ENCODE results near the gene OGFOD1.

OGFOD1 gene

DNA sequence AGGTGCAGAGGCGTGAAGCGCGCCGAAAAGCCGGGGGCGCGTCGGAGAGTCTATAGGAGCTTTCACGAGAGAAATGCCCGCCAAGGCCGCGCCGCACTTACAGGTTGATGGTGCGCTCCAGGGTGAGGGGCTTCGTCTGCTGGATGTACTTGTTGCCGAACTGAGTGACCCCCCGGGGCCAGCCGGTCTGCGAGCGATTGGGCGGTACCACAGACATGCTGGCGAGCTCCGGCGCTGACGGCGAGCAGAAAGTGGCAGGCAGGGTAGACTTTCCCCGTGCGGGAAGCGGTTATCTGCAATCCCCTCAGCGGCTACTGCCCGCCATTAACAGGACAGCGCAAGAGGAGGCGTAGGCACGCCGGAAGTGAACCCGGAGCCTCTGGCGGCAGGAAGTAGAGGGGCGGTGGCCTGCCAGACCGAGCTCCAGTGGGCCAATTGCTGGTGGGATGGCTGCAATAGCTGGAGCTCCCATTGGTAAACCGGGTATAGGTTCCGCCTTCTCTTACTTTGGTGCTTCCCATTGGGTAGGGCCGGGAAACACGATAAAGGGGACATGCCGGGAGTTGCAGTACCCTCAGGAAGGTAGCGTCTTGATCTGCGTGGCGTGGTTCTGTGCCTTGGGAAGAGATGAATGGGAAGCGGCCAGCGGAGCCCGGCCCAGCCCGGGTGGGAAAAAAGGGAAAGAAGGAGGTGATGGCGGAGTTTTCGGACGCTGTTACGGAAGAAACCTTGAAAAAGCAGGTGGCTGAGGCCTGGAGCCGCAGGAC, at the start of gene OGFOD1, which contains the start of gene NUDT21:
Gene OGFOD1, plus strand, starts transcription at position 569 of the 767 bp plus-strand sequence. Its CDS starts 59 bp downstream, at position 628.
Gene NUDT21, minus strand, starts transcription at position 347 of the 767 bp plus-strand sequence. Its CDS starts 130 bp downstream, at position 217.
- peak; percentile 94 for DNase-seq

DNA sequence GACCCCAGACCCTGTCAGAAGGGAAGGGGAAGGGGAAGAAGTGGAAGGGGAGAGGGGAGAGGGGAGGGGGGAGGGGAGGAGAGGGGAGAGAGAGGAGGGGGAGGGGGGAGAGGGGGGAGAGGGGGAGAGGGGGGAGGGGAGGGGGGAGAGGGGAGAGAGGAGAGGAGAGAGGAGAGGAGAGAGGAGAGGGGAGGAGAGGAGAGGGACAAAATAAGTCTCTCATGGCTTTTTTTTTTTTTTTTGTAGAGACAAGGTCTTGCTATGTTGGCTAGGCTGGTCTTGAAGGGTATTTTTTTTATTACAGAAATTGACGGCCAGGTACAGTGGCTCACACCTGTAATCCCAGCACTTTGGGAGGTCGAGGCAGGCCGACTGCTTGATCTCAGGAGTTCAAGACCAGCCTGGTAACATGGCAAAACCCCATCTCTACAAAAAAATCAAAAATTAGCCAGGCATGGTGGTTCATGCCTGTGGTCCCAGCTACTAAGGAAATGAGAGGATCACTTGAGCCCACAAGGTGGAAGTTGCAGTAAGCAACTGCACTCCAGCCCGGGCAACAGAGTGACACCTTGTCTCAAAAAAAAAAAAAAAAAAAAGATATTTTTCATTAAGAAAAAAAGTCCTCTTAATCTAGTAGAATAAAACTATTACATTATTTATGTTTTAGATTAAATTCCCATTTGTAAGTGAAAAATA, 45.2 kb upstream of the OGFOD1 start:
- no peak for DNase-seq

DNA sequence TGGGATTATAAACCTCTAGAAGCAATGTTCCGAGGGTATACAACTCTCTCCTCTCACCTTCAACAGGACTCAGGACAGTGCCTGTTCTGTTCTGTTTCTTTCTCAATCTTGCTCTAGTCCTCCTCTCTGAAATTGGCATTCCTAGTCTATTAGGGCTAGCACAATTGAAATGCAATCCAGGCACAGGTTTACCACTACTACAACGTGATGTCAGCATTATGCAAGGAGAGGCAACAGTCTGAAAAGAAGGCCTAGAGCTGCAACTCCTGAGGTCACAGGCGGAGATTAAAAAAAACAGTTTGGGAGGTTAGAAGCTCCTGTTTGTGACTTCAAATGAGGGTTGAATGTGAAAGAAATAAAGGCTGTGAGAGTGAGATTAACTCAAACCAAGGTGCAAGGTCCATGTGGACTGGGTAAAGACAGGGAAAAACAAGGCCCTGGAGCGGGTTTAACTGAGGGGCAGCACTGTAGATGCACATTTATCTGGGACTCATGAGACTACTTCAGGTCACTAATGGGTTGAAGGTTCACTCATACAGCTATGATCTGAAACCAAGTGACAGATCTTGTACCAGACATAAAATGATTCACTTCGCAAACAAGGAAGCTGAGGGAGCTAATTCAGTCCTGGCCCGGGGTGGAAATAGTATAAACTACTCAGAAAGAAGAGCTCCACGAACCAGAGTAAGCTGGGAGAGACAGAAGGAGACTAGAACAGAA, 42.8 kb upstream of the OGFOD1 start:
- no peak for DNase-seq

DNA sequence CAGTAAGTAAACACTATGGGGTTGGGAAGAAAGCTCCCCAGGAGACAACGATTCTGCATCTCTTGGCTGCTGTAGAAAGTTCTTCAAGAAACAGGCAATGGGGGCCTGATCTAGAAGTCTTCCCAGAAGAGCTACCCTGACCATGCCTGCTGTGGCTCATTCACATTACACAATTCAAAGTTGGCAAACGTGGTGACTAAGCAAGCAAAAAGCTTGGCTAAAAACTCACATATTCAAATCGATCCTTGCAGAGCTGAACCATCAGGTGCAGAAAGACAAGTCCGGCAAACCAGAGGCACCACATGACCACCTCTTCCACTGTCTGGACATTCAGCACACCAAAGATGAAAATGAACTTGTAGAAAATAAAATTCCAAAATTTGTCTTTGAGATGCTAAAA, 42.2 kb upstream of the OGFOD1 start:
- no peak for DNase-seq

DNA sequence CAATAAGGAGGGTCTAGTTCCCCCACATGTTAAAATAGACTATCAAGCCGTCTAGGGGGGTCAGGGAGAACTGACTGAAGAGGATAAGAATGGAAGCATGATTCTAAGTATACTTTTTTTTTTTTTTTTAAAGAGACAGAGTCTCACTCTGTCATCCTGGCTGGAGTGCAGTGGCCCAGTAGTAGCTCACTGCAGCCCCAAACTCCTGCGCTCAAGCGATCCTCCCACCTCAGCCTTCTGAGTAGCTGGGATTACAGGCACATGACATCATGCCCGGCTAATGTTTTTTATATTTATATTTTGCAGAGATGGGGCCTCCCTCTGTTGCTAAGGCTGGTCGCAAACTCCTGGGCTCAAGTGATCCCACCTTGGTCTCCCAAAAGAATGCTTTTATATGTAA, 40.2 kb upstream of the OGFOD1 start:
- no peak for DNase-seq

DNA sequence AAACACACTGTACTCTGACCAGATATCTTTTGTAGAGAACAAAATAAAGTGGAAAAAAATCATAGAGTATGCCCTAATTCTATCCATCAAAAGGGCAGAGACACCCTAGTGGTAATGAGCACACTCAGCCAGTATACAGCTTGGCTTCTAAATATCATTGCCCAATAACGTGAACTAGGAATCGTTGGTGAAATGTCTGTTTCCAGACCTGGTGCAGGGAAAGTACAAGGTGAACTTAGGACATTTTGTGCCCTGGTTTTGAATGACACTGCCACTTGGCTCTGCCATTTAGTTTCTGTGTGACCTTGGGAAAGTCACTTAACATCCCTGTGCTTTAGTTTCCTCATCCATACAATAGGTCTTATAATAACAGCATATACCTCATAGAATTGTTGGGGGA, 39.7 kb upstream of the OGFOD1 start:
- DNase-seq = no peak

DNA sequence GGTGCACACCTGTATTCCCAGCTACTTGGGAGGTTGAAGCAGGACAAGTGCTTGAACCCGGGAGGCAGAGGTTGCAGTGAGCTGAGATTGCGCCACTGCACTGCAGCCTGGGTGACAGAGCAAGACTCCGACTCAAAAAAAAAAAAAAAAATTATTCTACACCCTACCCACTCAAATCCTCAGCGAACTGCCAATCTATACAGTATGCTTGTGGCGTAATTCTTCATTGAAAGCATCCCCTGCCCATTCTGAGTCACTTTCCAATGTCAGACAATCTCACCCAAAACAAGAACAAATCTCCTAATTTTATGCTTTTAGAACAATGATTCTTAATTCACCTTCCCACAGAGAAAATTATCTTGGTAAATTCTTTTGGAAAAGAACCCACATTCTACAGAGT, 38.0 kb upstream of the OGFOD1 start:
- no peak for DNase-seq

DNA sequence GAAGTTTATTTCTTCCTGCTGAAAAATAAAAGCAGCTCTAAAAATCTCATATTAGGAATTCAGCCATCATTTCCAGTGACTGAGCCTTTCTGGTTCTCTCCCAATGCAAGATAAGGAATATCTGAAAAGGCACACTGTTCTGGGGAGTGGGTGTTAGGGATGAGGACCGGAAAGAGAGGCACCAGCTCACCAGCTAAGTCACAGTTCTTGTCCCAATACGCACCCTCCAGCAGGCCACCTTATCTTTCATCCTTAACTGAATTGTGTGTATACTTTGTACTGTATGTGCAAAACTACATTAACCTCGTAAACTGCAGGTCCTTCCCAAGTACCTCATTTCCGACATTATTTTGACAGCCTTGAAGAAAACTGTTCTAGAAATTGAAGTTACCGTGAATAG, 37.0 kb upstream of the OGFOD1 start:
- DNase-seq = no peak

DNA sequence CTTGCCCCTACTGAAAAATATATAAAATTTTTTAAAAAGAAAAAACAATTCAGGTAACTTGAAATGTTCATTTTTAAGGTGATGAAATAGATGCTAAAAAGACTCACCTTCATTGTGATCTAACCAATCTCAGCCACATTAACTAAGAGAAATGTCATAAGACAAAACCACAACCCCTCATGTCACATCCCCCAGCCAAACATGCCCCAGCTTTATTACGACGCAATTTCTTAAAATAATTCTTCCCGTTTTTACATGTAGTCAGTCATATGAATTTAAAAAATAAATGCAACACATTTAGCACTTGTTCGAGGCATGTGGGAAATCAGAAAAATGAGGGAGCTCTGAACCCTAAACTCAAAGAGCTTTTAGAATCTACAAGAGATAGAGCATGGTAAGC, 35.5 kb upstream of the OGFOD1 start:
- no peak for DNase-seq

DNA sequence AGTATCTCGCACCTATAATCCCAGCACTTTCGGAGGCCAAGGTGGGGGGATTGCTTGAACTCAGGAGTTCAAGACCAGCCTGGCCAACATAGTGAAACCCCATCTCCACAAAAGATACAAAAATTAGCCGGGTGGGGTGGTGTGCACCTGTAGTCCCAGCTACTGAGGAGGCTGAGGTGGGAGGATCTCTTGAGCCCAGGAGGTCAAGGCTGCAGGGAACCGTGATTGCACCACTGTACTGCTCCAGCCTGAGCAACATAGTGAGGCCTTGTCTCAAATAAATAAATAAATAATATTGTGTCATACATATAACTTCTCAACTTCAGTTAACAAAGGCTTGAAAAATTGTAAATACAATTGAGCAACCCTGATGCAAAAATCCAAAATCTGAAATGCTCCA, 34.2 kb upstream of the OGFOD1 start:
- no peak for DNase-seq

DNA sequence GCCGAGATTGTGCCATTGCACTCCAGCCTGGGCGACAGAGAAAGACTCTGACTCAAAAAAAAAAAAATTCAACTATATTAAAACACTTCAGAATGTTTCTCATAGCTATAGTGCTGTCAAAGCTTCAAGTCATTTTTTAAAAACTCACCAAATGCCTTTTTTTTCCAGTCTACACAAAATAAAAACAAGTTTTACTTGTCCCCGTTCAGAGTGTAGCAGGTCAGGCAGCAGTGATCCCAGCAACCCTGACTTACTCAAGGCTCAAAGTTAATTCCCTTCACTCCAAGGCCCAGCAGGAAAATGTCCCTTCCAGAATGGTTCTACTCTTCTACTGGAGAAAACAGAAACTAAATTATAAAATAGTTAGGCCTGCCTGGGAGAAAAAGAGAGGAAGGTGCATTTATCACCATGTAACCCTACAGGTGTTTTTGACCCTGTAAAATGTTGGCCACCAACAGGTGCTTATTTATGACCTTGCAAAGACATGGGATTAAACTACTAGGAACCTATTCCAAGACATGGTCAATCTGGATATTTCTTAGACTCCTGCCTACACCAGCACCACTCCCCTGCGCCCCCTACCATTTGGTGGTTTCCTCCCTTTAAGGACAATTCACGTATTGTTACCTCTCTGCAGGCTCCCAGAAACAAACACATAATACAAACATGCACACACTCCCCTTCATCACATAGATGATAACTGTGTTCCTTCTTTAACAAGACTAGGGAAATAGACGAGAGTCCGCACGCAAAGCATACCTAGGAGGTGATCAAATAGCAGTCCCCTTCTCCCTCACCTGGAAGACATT, 31.4 kb upstream of the OGFOD1 start:
- no peak for DNase-seq

DNA sequence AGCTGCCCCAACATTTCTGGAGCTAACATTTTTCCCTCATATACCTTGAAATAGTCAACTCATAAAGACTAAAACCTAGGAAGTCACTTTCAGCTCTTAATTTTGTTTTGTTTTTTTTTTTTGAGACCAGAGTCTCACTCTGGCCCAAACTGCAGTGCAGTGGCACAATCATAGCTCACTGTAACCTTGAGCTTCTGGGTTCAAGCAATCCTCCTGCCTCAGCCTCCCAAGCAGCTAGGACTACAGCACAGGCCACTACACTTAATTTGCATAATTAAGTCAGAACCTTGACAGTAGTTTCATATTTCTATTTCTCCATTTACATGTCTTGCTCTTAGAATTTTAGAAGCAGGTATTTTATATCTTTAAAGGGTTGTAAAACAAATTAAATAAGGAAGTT, 30.7 kb upstream of the OGFOD1 start:
- DNase-seq = no peak

DNA sequence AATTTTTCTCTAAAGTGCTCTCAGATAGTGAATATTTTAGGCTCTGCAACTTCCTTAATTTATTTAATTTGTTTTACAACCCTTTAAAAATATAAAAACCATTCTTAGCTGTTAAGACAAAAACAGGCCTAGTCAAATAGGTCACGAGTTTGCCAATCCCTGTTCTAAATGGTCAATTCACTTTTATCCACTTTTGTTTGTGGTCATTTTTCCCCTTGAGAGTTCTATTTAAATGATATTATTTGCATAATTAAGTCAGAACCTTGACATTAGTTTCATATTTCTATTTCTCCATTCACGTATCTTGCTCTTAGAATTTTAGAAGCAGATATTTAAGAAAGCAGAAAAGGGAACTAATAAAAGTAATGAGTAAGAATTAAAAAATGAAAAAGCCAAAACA, 30.0 kb upstream of the OGFOD1 start:
- no peak for DNase-seq

DNA sequence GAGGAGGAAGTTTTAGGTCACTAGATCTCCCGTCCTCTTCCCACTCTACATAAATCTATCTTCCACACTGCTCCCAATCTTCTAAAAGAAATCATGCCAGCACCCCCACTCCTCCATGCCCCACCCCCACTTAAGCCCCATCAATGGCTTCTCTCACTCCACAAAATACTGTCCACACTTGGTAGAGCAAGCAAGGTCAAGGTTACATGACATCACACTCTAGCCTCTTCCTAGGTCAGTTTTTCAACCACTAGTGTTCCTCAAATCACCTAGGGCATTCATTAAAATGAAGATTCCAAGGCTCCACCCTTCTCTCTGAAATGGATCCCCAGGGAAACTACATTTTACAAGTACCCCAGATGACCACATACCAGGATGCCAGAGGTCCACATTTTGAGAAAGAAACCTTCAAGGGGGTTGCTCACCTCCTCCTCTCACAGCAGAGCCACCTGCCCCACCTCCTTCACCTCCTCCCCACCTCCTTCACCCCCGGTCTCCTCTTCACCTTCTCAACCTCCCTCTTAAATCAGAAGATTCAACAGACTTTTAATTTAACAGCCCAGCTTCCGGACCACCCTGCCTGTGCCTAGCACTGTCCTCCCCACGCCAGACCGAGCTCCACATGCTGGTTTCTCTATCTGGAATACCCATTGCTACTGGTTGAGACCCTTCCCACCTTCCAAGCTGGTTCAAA, 29.2 kb upstream of the OGFOD1 start:
- DNase-seq = no peak

DNA sequence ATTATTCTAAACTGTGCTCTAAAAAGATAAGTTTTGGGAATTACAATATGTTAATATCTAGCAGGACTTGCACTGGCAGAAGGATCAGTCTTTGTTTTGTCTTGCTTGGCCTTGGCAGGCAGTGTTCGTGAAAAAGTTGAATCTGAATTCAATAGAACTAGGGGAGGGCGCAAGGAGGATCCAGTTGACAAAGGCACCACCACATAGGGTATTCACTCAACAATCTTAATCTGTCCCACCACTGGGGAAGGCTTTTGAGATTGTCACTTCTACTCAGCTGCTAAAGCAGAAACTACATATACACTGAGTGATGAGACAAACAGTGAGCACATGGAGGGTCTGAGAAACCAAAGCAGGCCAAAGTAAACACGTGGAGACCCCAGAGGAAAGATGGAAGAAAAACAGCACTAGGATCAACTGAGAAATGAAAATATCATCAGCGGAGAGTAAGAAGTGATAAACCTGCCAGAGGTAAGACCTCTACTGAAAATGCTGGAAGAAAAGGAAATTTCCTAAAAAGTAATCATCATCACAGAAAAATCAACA, 28.4 kb upstream of the OGFOD1 start:
- DNase-seq = no peak

DNA sequence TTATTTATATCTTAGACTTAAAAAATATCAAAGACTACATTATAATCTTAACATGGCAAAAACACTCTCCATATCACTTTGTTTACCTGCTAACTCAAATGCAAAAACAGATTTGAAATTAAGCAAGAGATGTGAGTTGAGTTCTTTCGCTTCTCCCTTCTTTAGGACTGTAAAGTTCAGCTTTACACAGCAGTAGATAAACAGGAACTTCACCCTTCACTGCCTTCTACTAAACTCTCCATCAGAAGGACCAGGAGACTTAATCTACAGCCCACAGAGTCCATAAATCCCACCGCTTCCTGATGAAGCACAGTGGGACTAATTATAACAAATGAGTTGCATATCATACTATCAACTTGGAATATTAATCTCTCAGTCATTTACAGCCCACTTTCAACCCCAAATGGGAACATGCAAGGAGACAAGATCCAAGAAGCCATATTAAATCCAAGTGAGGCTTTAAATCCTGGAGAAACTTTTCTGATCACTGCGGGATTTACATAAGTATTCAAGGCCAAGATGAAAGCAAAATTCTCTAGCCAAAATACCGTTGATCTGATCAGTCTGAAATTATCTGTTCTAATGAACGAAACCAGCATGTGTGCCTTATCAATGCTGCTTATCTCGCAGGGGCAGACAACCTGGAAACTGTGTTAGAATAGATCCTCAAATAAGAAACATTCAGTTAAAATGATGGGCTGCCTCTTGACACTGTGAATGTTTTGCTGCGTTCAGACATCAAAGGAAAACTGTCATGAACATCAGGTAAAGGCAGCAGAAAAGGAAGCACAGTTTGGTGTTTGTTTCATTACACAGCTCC, 27.6 kb upstream of the OGFOD1 start:
- no peak for DNase-seq

DNA sequence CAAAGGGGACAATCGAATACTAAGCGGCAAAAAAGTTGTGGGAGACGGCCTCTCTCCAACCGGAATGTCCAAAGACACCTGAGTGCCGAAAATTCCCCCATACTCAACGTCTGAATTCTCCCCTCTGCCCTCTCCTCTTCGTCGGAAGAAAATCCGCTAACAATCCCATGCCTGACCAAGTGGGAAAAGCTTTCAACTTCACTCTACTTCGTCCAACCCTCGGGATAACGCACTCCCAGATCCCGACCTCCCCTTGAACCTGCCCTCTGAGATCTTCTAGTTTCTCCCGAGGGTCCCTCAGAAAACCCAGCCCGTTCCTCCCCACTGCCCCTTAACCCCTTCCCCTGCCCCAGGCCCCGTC, 27.0 kb upstream of the OGFOD1 start:
- no peak for DNase-seq

DNA sequence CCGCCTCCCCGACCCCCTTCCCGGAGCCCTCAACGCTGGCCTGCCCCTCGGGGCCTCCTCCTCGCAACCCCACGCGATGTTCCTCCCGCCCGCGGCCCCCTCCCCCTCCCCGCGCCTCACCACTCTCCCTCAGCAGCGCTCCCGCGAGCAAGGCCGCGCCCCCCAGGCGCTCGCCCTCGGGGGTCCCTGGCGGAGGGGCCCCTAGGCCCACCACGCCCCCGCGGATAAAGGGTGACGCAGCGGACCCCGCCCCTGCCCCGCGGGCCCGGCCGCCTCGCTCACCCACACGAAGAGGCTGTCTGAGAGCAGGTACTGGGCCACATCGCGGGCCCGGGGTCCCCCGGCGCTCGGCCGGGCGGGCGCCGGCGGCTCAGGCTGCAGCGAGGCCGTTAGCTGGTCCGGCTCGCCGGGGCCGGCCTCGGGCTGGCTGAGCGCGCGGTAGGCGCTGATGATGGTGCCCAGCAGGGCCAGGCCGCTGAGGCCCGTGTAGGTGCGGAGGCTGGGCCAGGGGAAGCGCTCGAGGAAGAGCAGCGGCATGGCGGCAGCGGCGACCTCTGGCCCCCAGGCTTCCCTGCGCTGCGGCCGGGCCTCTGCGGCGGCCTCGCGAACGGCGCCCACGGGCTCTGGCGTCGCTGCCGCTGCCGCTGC, 26.4 kb upstream of the OGFOD1 start:
- peak; percentile 14 for DNase-seq

DNA sequence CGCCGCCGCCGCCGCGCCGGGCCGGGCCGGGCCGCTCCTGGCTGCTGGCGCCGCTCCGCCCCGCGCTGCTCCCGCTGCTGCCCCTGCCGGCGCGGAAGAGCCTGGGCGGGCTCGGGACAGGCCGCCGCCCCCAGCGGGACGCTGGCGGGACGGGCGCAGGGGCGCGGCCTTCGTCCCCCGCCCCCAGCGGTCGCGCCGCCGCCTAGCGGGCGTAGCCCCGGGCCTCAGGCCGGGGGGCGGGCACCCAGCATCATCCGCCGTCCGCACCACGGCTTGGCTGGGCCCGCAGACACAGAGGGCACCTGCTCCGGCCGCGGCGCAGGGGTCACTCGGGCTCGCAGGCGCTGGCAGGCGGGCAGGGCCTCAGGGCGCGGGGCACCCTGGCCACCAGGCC, 25.9 kb upstream of the OGFOD1 start, which contains the start of gene AMFR:
Gene AMFR, minus strand, starts transcription at position 107 of the 394 bp plus-strand sequence. CDS start 218 bp downstream, outside the sequence.
- DNase-seq = peak; percentile 77

DNA sequence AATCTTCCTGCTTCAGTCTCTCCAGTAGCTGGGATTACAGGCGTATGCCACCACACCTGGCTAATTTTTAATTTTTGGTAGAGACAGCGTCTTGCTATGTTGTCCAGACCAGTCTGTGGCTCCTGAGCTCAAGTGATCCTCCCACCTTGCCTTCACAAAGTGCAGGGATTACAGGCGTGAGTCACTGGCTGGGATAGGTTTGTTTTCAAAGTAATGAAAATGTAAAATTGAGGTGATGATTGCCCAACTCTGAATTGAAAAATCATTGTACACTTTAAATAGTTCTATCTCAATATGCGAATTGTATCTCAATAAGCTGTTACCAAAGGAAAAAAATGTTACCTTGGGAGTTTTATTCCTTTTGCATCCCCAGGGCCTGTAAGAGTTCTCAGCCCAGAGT, 24.8 kb upstream of the OGFOD1 start:
- no peak for DNase-seq
